Lower leg skin (tissue), 4 donors: ENCODE data around the gene ARHGAP25. TPM values are rescaled to one million over a fixed set of nuclear protein-coding genes. Genes with fewer than 3 reads are reported as not detected.

Source experiments
- DNase-seq, 2 donors: peaks; one replicate each; pipeline ENCODE4 v3.0.0-alpha.2; 2019; ENCODE audit warnings: low spot score in 2 of 2
- H3K4me3 ChIP-seq: fragments of 200-600 bp; sonication (generic); 2 replicates; pipeline ENCODE4 v1.5.1; 2017; ENCODE audit warnings: mild to moderate bottlenecking, low read depth; ENCODE audit not compliant: poor library complexity, severe bottlenecking
- POLR2A ChIP-seq, 2 donors: fragments of 450-650 bp; IDR thresholded peaks; one replicate each; pipeline ENCODE4 v1.6.1; 2016 to 2017; ENCODE audit warnings: antibody characterized with exemption in 2 of 2, mild to moderate bottlenecking in 1 of 2, moderate library complexity in 1 of 2
- WGBS, 2 donors: methylation state at CpG; one replicate each; pipeline ENCODE4 v1.1.5; 2018; 5-methylcytosine and 5-hydroxymethylcytosine counted together
- intact Hi-C: fragments of 100-400 bp; cut with DNase I; formaldehyde crosslinking; loops from one replicate; pipeline ENCODE4 v1.15.0; 2023; ENCODE audit warnings: low total_unique reads
- total RNA-seq, 4 donors: library from RNA; depleted of rRNA; stranded (reverse); fragments of >200 nt; gene quantifications; one replicate each; pipeline ENCODE4 v1.1.0, GENCODE V29; 2016
- TF ChIP-seq, protein P1 (sequence below), 3 donors: fragments of 450-650 bp; IDR thresholded peaks; one replicate each; pipeline ENCODE4 v1.5.1; 2016; ENCODE audit warnings: antibody characterized with exemption in 3 of 3, mild to moderate bottlenecking in 3 of 3, moderate library complexity in 2 of 3

Gene ARHGAP25
- total RNA-seq, 4 donors from 2014 or later: 3.3 to 9.6 (median 4.9) TPM

GRCh38 chr2:68870215-68870614, 135.6 kb downstream of the ARHGAP25 start:
- no peak for TF ChIP-seq POLR2A (IDR thresholded peaks at IDR 0.05)
- TF ChIP-seq, protein P1, sequence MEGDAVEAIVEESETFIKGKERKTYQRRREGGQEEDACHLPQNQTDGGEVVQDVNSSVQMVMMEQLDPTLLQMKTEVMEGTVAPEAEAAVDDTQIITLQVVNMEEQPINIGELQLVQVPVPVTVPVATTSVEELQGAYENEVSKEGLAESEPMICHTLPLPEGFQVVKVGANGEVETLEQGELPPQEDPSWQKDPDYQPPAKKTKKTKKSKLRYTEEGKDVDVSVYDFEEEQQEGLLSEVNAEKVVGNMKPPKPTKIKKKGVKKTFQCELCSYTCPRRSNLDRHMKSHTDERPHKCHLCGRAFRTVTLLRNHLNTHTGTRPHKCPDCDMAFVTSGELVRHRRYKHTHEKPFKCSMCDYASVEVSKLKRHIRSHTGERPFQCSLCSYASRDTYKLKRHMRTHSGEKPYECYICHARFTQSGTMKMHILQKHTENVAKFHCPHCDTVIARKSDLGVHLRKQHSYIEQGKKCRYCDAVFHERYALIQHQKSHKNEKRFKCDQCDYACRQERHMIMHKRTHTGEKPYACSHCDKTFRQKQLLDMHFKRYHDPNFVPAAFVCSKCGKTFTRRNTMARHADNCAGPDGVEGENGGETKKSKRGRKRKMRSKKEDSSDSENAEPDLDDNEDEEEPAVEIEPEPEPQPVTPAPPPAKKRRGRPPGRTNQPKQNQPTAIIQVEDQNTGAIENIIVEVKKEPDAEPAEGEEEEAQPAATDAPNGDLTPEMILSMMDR (IDR thresholded peaks at IDR 0.05): no peak
- H3K4me3 ChIP-seq: no peak overlapping the region
- no peak for DNase-seq
- intact Hi-C loops: no loop called here
- 24% methylated on average over 2 of the region's 2 CpGs for WGBS, 2 donors

- DNase-seq: no peak
- WGBS, 2 donors: 89 to 92% methylated on average over 6 of the region's 6 CpGs
- no peak for TF ChIP-seq POLR2A (IDR thresholded peaks at IDR 0.05)
- TF ChIP-seq, protein P1 (IDR thresholded peaks at IDR 0.05): no peak
- no peak within 1 kb of the TSS for H3K4me3 ChIP-seq
- intact Hi-C loops: no loop called here
Observed at GRCh38 chr2:68871159-68871764, 136.7 kb downstream of the ARHGAP25 start, which contains the start of gene BMP10. BMP10 (minus strand) TSS chr2:68871397; CDS start chr2:68871358, 39 bp downstream.

Other genes with a start within 250 kb of the ARHGAP25 start
- under 1 TPM in 2 of 4 donors, not detected in 2; 0.19 to 0.23 TPM for gene PROKR1, start 91.2 kb upstream of the ARHGAP25 start, total RNA-seq
- gene BMP10, start 136.6 kb downstream of the ARHGAP25 start, total RNA-seq: under 1 TPM in 1 of 4 donors, not detected in 3; 0.19 TPM
- gene GKN2, start 218.1 kb downstream of the ARHGAP25 start, total RNA-seq: not detected
- not detected for gene GKN1, start 239.8 kb downstream of the ARHGAP25 start, total RNA-seq